ENCODE results near the gene SSBP4.

The SSBP4 gene

DNA sequence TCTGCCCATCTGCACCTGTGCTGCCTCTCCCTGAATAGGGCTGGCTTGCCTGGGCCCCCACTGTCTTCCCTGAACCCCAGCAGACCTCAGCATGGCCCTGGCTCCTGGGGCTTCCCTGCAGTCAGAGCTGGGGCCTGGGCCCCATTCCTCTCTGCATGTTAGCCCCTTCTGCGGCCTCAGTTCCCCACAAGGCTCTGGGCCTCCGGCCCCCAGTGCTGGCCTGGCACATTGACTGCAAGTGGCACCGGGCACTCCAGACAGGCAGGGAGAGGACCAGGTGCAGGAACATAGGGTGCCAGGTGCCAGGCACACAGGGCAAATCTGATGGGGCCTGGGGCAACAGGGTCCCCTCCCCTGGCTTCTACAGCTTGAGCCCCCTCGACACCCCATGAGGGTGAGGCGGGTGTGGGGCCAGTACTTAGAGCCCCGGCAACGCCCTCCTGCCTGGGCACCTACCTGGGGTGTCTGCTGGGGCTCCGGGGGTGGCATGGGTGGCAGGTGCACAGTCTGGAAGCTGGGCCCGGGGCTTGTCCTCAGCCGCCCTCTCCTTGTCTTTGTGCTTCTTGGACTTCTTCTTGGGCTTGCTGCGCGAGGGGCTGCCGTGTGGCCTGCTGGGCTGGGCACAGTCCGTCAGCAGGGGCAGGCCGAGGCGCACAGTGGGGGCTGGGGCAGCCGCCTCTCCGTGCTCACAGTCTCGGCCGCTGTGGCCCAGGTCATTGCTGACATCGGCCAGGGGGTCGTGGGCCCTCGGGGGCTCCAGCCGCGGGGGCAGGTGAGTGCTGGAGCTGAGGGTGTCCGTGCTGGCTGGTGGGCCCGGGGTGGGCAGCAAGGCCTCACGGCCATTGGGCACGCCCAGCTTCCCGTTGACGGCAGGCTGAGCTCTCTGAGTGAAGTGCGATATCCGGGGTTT is 31.1 kb downstream of the SSBP4 start:
- no peak for DNase-seq (ENCODE audit: low read depth)
- no peak overlapping the region for H3K4me3 ChIP-seq (ENCODE audit: low read depth, low read length)
- TF ChIP-seq, protein P1, sequence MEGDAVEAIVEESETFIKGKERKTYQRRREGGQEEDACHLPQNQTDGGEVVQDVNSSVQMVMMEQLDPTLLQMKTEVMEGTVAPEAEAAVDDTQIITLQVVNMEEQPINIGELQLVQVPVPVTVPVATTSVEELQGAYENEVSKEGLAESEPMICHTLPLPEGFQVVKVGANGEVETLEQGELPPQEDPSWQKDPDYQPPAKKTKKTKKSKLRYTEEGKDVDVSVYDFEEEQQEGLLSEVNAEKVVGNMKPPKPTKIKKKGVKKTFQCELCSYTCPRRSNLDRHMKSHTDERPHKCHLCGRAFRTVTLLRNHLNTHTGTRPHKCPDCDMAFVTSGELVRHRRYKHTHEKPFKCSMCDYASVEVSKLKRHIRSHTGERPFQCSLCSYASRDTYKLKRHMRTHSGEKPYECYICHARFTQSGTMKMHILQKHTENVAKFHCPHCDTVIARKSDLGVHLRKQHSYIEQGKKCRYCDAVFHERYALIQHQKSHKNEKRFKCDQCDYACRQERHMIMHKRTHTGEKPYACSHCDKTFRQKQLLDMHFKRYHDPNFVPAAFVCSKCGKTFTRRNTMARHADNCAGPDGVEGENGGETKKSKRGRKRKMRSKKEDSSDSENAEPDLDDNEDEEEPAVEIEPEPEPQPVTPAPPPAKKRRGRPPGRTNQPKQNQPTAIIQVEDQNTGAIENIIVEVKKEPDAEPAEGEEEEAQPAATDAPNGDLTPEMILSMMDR (IDR thresholded peaks at IDR 0.05; ENCODE audit: low read depth, low read length, missing control alignments): no peak

DNA sequence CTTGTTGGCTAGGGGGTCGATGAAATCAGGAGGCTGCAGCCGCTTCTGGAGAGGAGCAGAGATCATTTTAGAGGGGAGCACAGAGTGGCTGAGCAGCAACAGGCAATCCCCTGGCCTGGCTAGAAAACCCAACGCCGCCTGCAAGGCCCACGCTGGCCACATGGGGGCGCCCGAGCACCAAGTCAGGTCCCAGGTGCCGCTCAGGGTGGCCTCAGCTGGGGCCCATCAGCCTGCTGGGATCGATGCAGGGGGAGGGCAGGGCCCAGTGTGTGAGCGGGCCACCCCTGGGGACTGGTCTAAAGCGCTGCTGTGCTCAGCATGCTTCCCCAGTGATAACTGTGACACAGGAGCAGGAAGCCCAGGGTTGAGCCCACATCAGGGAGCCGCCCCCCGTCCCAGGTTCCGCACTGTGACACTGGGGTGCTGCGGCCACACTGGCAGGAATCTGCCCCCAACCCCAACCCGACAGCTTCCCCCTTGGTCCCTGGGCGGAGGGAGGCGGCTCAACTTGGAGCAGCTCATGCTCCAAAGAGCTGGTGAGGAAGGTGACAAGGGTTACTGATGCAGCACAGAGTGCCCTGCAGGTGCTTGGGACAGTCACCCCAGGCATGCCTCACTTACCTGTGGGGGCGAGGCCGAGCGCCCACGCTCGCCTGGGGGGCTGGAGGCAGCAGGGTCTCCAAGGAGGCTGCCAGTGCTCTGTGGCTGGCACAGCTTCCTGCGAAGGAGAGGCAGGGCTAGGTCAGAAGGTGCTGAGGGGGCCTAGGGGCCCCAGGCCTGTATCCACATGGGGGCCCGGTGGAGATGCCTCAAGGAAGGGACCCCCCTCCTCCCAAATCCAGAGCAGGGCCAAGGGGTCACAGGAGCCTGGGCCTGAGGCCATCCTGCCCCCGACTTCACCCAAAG is 32.0 kb downstream of the SSBP4 start:
- TF ChIP-seq, protein P1 (IDR thresholded peaks at IDR 0.05; ENCODE audit: low read depth, low read length, missing control alignments): peak; percentile 96
- H3K4me3 ChIP-seq (ENCODE audit: low read depth, low read length): no peak overlapping the region
- DNase-seq (ENCODE audit: low read depth): no peak

DNA sequence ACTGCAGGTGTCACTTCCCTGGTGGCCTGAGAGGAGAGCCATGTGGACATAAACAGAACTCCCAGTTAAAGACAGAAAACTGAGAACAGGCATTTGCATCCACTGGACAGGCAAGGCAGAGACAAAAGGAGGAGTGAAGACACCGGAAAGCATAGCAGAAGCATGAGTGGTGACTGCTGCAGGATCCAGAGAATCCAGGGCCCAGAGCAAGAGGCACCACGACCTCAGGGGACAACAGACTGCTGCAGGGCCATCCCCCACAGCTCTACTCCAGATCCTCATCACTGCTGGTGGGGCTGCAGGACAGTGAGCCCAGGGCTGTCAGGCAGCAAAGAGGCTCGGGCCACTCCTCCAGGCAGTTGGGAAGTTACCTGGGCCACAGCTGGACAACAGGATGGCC is 33.2 kb downstream of the SSBP4 start:
- no peak overlapping the region for H3K4me3 ChIP-seq (ENCODE audit: low read depth, low read length)
- no peak for DNase-seq (ENCODE audit: low read depth)
- TF ChIP-seq, protein P1 (IDR thresholded peaks at IDR 0.05; ENCODE audit: low read depth, low read length, missing control alignments): no peak

DNA sequence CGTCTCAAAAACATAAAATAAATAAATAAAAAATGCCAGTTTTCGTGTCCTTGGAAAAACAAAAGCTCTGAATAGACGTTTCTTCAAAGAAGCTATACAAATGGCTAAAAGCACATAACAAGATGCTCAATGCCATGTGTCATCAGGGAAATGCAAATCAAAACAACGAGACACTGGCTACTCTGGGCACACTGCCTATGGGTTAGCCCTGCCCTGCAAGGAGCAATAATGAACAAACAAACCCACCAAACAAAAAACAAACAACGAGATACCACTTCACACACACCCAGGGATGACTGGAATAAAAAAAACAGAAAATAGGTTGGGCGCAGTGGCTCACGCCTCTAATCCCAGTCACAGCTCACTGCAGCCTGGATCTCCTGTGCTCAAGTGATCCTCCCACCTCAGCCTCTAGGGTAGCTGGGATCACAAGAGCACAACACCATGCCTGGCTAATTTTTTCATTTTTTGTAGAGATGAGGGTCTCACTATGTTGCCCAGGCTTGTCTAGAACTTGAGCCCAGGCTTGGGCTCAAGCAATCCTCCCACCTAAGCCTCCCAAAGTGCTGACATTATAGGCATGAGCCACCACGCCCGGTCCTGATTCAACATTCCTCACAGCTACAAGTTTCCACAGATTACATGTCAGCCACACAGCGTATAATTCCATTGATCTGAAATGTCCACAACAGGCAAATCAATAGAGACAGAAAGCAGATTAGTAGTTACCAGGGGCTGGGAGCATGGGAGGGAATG is 34.2 kb downstream of the SSBP4 start:
- no peak overlapping the region for H3K4me3 ChIP-seq (ENCODE audit: low read depth, low read length)
- no peak for DNase-seq (ENCODE audit: low read depth)
- TF ChIP-seq, protein P1 (IDR thresholded peaks at IDR 0.05; ENCODE audit: low read depth, low read length, missing control alignments): no peak

DNA sequence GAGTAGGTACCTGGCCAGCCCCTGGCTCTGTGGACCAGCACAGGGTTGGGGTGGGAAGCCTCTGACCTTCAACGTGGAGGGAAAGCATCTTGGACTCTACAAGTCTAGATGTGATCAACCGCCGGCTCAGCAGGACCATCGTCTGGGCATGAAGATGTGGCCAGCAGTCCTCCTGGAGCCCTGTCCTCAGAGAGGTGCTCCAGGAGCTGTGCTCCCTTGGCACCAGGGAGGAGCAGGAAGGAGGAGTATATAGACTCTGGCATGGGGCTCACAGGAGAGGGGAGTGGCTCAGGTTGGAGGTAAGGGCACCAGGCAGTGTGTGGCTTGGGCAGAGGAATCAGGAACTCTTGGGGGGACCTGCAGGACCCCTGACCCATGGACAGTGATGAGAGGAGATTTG is 37.1 kb downstream of the SSBP4 start:
- H3K4me3 ChIP-seq (ENCODE audit: low read depth, low read length): no peak overlapping the region
- TF ChIP-seq, protein P1 (IDR thresholded peaks at IDR 0.05; ENCODE audit: low read depth, low read length, missing control alignments): no peak
- DNase-seq (ENCODE audit: low read depth): no peak

DNA sequence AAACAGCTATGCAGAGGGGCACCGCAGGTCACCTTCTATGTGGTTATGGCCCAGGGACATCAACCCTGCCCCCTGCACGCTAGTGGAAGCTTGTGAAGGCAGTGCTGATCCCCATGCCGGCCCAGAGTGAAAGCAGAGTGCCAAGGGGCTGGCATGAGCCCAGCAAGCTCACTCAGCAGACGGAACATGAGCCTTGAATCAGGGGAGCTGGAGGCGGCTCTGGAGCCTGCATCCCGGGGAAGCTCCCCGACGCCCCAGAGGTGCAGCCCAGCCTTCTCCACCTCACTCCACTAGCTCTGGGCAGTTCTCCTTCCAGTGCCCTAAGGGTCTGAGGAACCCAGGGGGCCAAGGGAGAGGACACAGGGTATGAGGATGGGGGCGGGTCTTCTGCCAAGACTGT is 37.8 kb downstream of the SSBP4 start:
- no peak for DNase-seq (ENCODE audit: low read depth)
- no peak overlapping the region for H3K4me3 ChIP-seq (ENCODE audit: low read depth, low read length)
- TF ChIP-seq, protein P1 (IDR thresholded peaks at IDR 0.05; ENCODE audit: low read depth, low read length, missing control alignments): no peak
